HepG2 (cell line): ENCODE measurements around the gene JMJD7. TPM values are rescaled to one million over a fixed set of nuclear protein-coding genes. Genes with fewer than 3 reads are reported as not detected.
A peak's percentile ranks its signal among the peaks of the same experiment; 100 is the strongest.

Source experiments
- FOSL1 ChIP-seq: sonication (generic); formaldehyde crosslinking; IDR thresholded peaks from 2 replicates; pipeline ENCODE4 v1.9.0; 2021; ENCODE audit warnings: missing genetic modification reagents, borderline replicate concordance
- HBP1 ChIP-seq: IDR thresholded peaks from 2 replicates; pipeline ENCODE4 v1.6.1; 2016; ENCODE audit warnings: low read depth, control low read depth
- HIVEP1 ChIP-seq: sonication (generic); formaldehyde crosslinking; IDR thresholded peaks from 2 replicates; pipeline ENCODE4 v1.4.0; 2020; ENCODE audit warnings: mild to moderate bottlenecking, missing genetic modification reagents
- MED13 ChIP-seq: sonication (generic); formaldehyde crosslinking; IDR thresholded peaks from 2 replicates; pipeline ENCODE4 v1.5.0; 2020; ENCODE audit warnings: missing genetic modification reagents
- MXD1 ChIP-seq: sonication (generic); formaldehyde crosslinking; IDR thresholded peaks from 2 replicates; pipeline ENCODE4 v1.4.0; 2020; ENCODE audit warnings: mild to moderate bottlenecking, missing genetic modification reagents
- PHF8 ChIP-seq: sonication (generic); formaldehyde crosslinking; IDR thresholded peaks from 2 replicates; pipeline ENCODE4 v1.5.0; 2020; ENCODE audit warnings: missing genetic modification reagents
- PITX1 ChIP-seq: sonication (generic); formaldehyde crosslinking; IDR thresholded peaks from 2 replicates; pipeline ENCODE4 v1.5.1; 2020; ENCODE audit warnings: mild to moderate bottlenecking, missing genetic modification reagents
- RXRB ChIP-seq: IDR thresholded peaks from 2 replicates; pipeline ENCODE4 v1.6.1; 2016; ENCODE audit warnings: borderline replicate concordance, missing genetic modification reagents, missing compliant biosample characterization
- SPEN ChIP-seq: sonication (generic); formaldehyde crosslinking; IDR thresholded peaks from 2 replicates; pipeline ENCODE4 v1.5.1; 2020; ENCODE audit warnings: low read depth, mild to moderate bottlenecking, missing genetic modification reagents
- TCF7L2 ChIP-seq: IDR thresholded peaks from 2 replicates; pipeline ENCODE4 v1.6.1; 2011; ENCODE audit warnings: mild to moderate bottlenecking, low read depth, low read length, moderate library complexity
- THAP11 ChIP-seq: IDR thresholded peaks from 2 replicates; pipeline ENCODE4 v1.6.1; 2016; ENCODE audit warnings: missing biosample characterization, missing genetic modification reagents
- ZBTB2 ChIP-seq: sonication (generic); formaldehyde crosslinking; IDR thresholded peaks from 2 replicates; pipeline ENCODE4 v1.8.0; 2022; ENCODE audit warnings: low read depth, missing genetic modification reagents
- ZBTB39 ChIP-seq: sonication (generic); formaldehyde crosslinking; IDR thresholded peaks from 2 replicates; pipeline ENCODE4 v1.5.0; 2020; ENCODE audit warnings: missing genetic modification reagents
- ZNF646 ChIP-seq: sonication (generic); formaldehyde crosslinking; IDR thresholded peaks from 2 replicates; pipeline ENCODE4 v1.9.0; 2021; ENCODE audit warnings: mild to moderate bottlenecking, missing genetic modification reagents
- ZNF761 ChIP-seq: sonication (generic); formaldehyde crosslinking; conservative IDR thresholded peaks from 2 replicates; pipeline ENCODE4 v1.4.0; 2020; ENCODE audit warnings: mild to moderate bottlenecking, missing genetic modification reagents
- polyA plus RNA-seq, 8 experiments: library from polyadenylated mRNA; depleted of rRNA in 3 of 8; stranded (reverse) in 7 of 8; unstranded in 1 of 8; fragments of >200 nt; fragmentation: Illumina TruSeq in 4 of 8; extraction: Trizol in 4 of 8; gene quantifications; 2 replicates each; pipeline versions ENCODE4 v1.2.1 to v1.2.3, GENCODE V29; 2011 to 2016; ENCODE audit warnings: low read depth in 4 of 8, missing spikeins in 1 of 8, mixed read lengths in 1 of 8; ENCODE audit not compliant: insufficient read depth in 1 of 8
- total RNA-seq, 5 experiments: library from RNA; depleted of rRNA; stranded (reverse); fragments of >200 nt; fragmentation: Illumina TruSeq; extraction: Trizol; gene quantifications; 2 replicates each; pipeline ENCODE4 v1.2.3, GENCODE V29; 2016; ENCODE audit warnings: low read depth in 1 of 5

The JMJD7 gene
- total and polyA plus RNA-seq, 2 of the 13 experiments (the other 11 are each of a cell fraction or from before 2014, with no cell fraction given) = 6.4 to 7.1 TPM

GRCh38 chr15:41827290-41827879 is 507 bp upstream of the JMJD7 start (continued):
- 0 out of 2 replicates have a peak, but pooled peaks have one; percentile 22 for TF ChIP-seq ZNF646 (CRISPR knock-in tag)
- TF ChIP-seq HIVEP1 (CRISPR knock-in tag) = peak; percentile 12; the same call in 1 of the 2 replicates
- no peak for TF ChIP-seq ZBTB39
- peak; percentile 8; the same call in 1 of the 2 replicates for TF ChIP-seq PITX1 (CRISPR knock-in tag)
- no peak for TF ChIP-seq RXRB
- peak; percentile 12; the same call in 1 of the 2 replicates for TF ChIP-seq MED13 (CRISPR knock-in tag)
- TF ChIP-seq PHF8 (CRISPR knock-in tag) = peak; percentile 4; the same call in 1 of the 2 replicates
- TF ChIP-seq MXD1 = 0 out of 2 replicates have a peak, but pooled peaks have one; percentile 43
- no peak for TF ChIP-seq HBP1 (CRISPR knock-in tag)
- TF ChIP-seq FOSL1 = no peak
- TF ChIP-seq ZBTB2 (CRISPR knock-in tag) = no peak
- TF ChIP-seq SPEN (CRISPR knock-in tag) = peak; percentile 21; the same call in 1 of the 2 replicates
- no peak for TF ChIP-seq ZNF761 (CRISPR knock-in tag)
- TF ChIP-seq TCF7L2 = no peak
- TF ChIP-seq THAP11 (CRISPR knock-in tag) = no peak
